AG04450 (cell line): Measurements from ENCODE around the gene DGKZ. TPM values are rescaled to one million over a fixed set of nuclear protein-coding genes. Genes with fewer than 3 reads are reported as not detected.

Source experiments
- CTCF ChIA-PET: fragments of 300-600, 350-600 bp; formaldehyde crosslinking; extraction: SDS; loops from one replicate; lab custom pipeline; 2022; ENCODE audit warnings: antibody characterized with exemption, inconsistent platforms; lab: Charles Lee
- POLR2A ChIA-PET: fragments of 350-600 bp; formaldehyde crosslinking; extraction: SDS; loops from one replicate; lab custom pipeline; 2021; ENCODE audit warnings: antibody characterized with exemption, inconsistent platforms; lab: Yijun Ruan, JAX
- DNase-seq: peaks from one replicate; pipeline ENCODE4 v3.0.0-alpha.2; 2011; ENCODE audit warnings: low read depth, low spot score
- H3K27ac ChIP-seq: one replicate; pipeline ENCODE4 v1.5.1; 2012; ENCODE audit warnings: low read depth, low read length, control low read depth
- H3K27me3 ChIP-seq: one replicate; pipeline ENCODE4 v1.6.0; 2012; ENCODE audit warnings: low read length; ENCODE audit not compliant: control insufficient read depth, insufficient read depth
- H3K4me3 ChIP-seq: 2 replicates; pipeline ENCODE4 v1.5.1; 2011; ENCODE audit warnings: mild to moderate bottlenecking, low read depth, low read length, control low read depth
- H3K9me3 ChIP-seq: 2 replicates; pipeline ENCODE4 v1.5.1; 2012; ENCODE audit warnings: low read length; ENCODE audit not compliant: control insufficient read depth, insufficient read depth
- polyA plus RNA-seq: library from polyadenylated mRNA; depleted of rRNA; stranded (reverse); fragments of >200 nt; gene quantifications from 2 replicates; pipeline ENCODE4 v1.2.3, GENCODE V29; 2011
- TF ChIP-seq, protein P1 (sequence below): IDR thresholded peaks from 2 replicates; pipeline ENCODE4 v1.5.1; 2011; ENCODE audit warnings: low read depth, low read length, control low read depth, inconsistent platforms

The DGKZ gene
- polyA plus RNA-seq, 1 experiment: 15.8 TPM

DNA sequence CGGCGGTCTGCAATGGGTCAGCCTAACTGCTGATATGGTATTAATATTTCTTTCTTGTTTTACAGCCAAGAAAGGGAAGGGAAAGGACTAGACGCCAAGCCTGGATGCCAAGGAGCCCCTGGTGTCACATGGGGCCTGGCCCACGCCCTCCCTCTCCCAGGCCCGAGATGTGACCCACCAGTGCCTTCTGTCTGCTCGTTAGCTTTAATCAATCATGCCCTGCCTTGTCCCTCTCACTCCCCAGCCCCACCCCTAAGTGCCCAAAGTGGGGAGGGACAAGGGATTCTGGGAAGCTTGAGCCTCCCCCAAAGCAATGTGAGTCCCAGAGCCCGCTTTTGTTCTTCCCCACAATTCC, 36.1 kb downstream of the DGKZ start:
- TF ChIP-seq, protein P1, sequence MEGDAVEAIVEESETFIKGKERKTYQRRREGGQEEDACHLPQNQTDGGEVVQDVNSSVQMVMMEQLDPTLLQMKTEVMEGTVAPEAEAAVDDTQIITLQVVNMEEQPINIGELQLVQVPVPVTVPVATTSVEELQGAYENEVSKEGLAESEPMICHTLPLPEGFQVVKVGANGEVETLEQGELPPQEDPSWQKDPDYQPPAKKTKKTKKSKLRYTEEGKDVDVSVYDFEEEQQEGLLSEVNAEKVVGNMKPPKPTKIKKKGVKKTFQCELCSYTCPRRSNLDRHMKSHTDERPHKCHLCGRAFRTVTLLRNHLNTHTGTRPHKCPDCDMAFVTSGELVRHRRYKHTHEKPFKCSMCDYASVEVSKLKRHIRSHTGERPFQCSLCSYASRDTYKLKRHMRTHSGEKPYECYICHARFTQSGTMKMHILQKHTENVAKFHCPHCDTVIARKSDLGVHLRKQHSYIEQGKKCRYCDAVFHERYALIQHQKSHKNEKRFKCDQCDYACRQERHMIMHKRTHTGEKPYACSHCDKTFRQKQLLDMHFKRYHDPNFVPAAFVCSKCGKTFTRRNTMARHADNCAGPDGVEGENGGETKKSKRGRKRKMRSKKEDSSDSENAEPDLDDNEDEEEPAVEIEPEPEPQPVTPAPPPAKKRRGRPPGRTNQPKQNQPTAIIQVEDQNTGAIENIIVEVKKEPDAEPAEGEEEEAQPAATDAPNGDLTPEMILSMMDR: no peak
- no peak overlapping the region for H3K4me3 ChIP-seq
- H3K9me3 ChIP-seq: peaks cover 10% of the 10 kb centered on the region; the same call in 1 of the 2 replicates
- no peak overlapping the region for H3K27ac ChIP-seq
- no peak for DNase-seq
- peaks cover 1% of the 10 kb centered on the region for H3K27me3 ChIP-seq
- ChIA-PET CTCF (interaction anchor here (0.6 to 1.9 kb wide), 11 partner anchors 9 to 265 kb away, joined by 3 to 17 read pairs (median 5); partner anchors contain the start of gene CHRM4), POLR2A (no interaction called here)

DNA sequence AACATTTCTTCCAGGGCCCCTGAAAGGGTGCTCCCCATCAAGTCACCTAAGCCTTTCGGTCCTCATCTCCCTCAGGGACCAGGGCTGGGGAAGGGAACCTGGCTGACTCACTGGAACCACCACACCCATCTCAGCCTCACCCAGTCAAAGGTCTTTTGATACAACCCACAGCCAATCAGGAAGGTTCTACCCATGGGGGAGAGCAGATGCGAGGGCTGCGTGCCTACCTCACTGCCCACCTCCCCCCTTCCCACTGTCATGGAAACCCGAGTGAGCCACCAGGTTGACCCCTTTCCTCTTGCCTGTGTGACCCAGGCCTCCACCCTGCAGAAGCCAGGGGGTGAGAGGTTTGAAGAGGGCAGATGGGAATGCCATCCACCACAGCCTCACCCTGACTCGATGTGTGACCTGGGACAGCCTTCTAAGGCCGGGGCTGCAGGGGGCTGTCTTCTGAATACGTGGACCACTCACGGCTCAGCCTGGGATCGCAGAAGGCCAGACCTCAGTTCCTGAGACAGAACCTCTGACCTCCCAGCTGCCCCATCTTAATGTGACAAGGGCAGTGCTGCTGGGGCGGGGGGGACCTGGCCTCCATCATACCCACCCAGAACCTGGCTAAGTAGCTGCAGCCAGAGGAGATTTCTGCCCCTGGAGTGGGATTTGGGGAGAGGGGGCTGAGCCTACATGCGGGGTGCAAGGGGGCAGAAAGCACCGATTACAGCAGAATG, 36.9 kb downstream of the DGKZ start:
- ChIA-PET POLR2A (no interaction called here), CTCF (interaction anchor here (1.0 to 1.9 kb wide), 8 partner anchors 8 to 154 kb away, joined by 3 to 17 read pairs (median 5); partner anchors contain the start of gene CHRM4)
- TF ChIP-seq, protein P1: no peak

DNA sequence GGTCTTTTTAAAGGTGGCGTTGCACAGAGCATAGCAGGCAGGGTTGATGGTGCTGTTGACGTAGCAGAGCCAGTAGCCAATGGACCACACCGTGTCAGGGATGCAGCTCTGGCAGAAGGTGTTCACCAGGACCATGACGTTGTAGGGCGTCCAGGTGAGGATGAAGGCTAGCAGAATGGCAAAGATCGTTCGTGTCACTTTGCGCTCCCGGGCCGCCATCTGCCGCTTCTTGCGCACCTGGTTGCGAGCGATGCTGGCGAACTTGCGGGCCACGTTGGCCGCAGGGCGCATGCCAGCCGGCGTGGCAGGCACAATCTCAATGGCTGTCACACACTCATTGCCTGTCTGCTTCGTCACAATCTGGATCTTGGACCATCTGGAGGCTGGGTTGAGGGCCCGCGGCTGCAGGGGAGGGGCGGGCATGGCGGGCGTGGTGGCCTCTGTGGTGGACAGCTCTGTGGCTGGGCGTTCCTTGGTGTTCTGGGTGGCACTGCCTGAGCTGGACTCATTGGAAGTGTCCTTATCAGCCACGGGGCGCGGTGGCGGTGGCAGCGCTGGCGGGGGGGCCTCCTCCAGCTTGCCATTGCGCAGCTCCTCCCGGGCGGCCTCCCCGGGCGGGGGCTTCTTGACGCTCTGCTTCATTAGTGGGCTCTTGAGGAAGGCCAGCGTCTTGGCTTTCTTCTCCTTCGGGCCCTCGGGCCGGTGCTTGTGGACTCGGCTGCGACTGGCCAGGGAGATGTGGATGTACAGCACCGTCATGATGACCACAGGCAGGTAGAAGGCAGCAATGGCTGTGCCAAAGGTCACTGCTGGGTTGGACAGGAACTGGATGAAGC, 38.1 kb downstream of the DGKZ start:
- ChIA-PET POLR2A (no interaction called here), CTCF (interaction anchor here (0.6 to 1.0 kb wide), 2 partner anchors 147 to 332 kb away, joined by 3 to 4 read pairs; no protein-coding TSS in a partner anchor)
- Histone ChIP-seq H3K4me3 (no peak overlapping the region), H3K27ac (no peak overlapping the region), H3K9me3 (peaks cover 10% of the 10 kb centered on the region; the same call in 1 of the 2 replicates), H3K27me3 (peaks cover 19% of the 10 kb centered on the region)
- TF ChIP-seq, protein P1: no peak
- no peak for DNase-seq

More for the DNA sequence above, 36.9 kb downstream of the DGKZ start:
- DNase-seq: no peak
- Histone ChIP-seq H3K27ac (no peak overlapping the region), H3K4me3 (no peak overlapping the region), H3K27me3 (peaks cover 9% of the 10 kb centered on the region), H3K9me3 (peaks cover 10% of the 10 kb centered on the region; the same call in 1 of the 2 replicates)

DNA sequence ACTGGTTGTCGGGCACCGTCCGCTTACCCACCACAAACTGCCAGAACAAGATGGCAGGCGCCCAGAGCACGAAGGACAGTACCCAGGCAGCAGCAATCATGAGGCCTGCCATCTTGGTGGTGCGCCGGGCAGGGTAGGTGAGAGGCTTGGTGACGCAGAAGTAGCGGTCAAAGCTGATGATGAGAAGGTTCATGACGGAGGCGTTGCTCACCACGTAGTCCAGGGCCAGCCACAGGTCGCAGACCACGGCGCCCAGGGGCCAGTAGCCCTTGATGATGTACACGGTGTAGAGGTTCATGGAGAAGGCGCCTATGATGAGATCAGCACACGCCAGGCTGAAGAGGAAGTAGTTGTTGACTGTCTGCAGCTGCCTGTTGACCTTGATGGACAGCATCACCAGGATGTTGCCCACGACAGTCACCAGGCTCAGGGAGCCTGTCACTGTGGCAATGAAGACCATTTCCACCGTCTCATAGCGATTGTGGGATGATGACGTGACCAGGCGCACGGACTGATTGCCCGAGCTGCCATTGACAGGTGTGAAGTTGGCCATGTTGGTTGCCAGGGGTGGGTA, 38.8 kb downstream of the DGKZ start:
- POLR2A ChIA-PET: no interaction called here
- Histone ChIP-seq H3K4me3 (no peak overlapping the region), H3K9me3 (peaks cover 10% of the 10 kb centered on the region; the same call in 1 of the 2 replicates), H3K27me3 (peaks cover 26% of the 10 kb centered on the region), H3K27ac (no peak overlapping the region)
- no peak for DNase-seq
- TF ChIP-seq, protein P1: no peak
- CTCF ChIA-PET: no interaction called here
